Stomach (tissue), 9 donors: ENCODE measurements around the gene POC1B. TPM values are rescaled to one million over a fixed set of nuclear protein-coding genes. Genes with fewer than 3 reads are reported as not detected.

Experiments used
- DNase-seq, 2 donors: peaks; one replicate each; pipeline versions ENCODE4 v3.0.0 to v3.0.0-alpha.2; 2013 to 2019
- H3K27ac ChIP-seq, 5 donors: fragments of 200-600 bp in 4 of 5; sonication (generic) in 4 of 5; one replicate each; pipeline ENCODE4 v1.5.1; 2013 to 2019; ENCODE audit warnings: mild to moderate bottlenecking in 1 of 5, moderate library complexity in 1 of 5
- H3K27me3 ChIP-seq, 3 donors: fragments of 200-600 bp; sonication (generic); one replicate each; pipeline ENCODE4 v1.5.1; 2017 to 2019; ENCODE audit warnings: mixed run types in 1 of 3
- H3K36me3 ChIP-seq, 4 donors: fragments of 200-600 bp; sonication (generic); 1 replicate in 3 of 4; 2 replicates in 1 of 4; pipeline ENCODE4 v1.5.1; 2016 to 2019
- H3K4me1 ChIP-seq, 4 donors: fragments of 200-600 bp; sonication (generic); one replicate each; pipeline ENCODE4 v1.5.1; 2016 to 2019
- H3K4me3 ChIP-seq, 4 donors: fragments of 200-600 bp; sonication (generic) in 3 of 4; one replicate each; pipeline ENCODE4 v1.5.1; 2016 to 2019; ENCODE audit warnings: mild to moderate bottlenecking in 1 of 4
- H3K9me3 ChIP-seq, 4 donors: fragments of 200-600 bp; sonication (generic); one replicate each; pipeline ENCODE4 v1.5.1; 2016 to 2019
- CTCF ChIP-seq, 7 experiments: fragments of 450-650 bp in 4 of 7; fragments of 200-600 bp in 3 of 7; sonication (generic) in 3 of 7; IDR thresholded peaks; one replicate each; pipeline ENCODE4 v1.5.1; 2016 to 2019; ENCODE audit warnings: antibody characterized with exemption in 7 of 7, control low read depth in 2 of 7, mild to moderate bottlenecking in 1 of 7
- EP300 ChIP-seq: sonication (generic); formaldehyde crosslinking; IDR thresholded peaks from one replicate; pipeline ENCODE4 v1.6.1; 2017; ENCODE audit warnings: antibody characterized with exemption
- POLR2A ChIP-seq, 4 donors: fragments of 450-650 bp; IDR thresholded peaks; one replicate each; pipeline ENCODE4 v1.6.1; 2016; ENCODE audit warnings: antibody characterized with exemption in 4 of 4, control low read depth in 2 of 4, mild to moderate bottlenecking in 1 of 4, moderate library complexity in 1 of 4
- POLR2AphosphoS5 ChIP-seq, 3 donors: sonication (generic); formaldehyde crosslinking; IDR thresholded peaks; one replicate each; pipeline ENCODE4 v1.6.1; 2016; ENCODE audit warnings: antibody characterized with exemption in 3 of 3
- WGBS, 5 donors: extraction: QIAGEN DNeasy Blood & Tissue Kit in 3 of 5; methylation state at CpG; one replicate each; pipeline versions ENCODE4 v1.1.5 to v1.1.7; 2013 to 2018; 5-methylcytosine and 5-hydroxymethylcytosine counted together
- intact Hi-C: fragments of 100-400 bp; cut with DNase I; formaldehyde crosslinking; loops from one replicate; pipeline ENCODE4 v1.15.1; 2023; ENCODE audit warnings: low total_unique reads
- polyA plus RNA-seq, 3 donors: library from polyadenylated mRNA; stranded (reverse); fragments of 200-250 nt; gene quantifications; one replicate each; pipeline ENCODE4 v1.2.3, GENCODE V29; 2013
- total RNA-seq, 5 donors: library from RNA; depleted of rRNA; stranded (reverse); fragments of >200 nt; gene quantifications; one replicate each; pipeline versions ENCODE4 v1.1.0 to v1.2.3, GENCODE V29; 2014 to 2016
- donor health status: healthy with polysubstance abuse.
- donor health status: Bipolar disorder and iron deficiency.
- donor health status: healthy.

The POC1B gene
- total and polyA plus RNA-seq, 8 donors: 1.7 to 68.3 (median 18.3) TPM

DNA sequence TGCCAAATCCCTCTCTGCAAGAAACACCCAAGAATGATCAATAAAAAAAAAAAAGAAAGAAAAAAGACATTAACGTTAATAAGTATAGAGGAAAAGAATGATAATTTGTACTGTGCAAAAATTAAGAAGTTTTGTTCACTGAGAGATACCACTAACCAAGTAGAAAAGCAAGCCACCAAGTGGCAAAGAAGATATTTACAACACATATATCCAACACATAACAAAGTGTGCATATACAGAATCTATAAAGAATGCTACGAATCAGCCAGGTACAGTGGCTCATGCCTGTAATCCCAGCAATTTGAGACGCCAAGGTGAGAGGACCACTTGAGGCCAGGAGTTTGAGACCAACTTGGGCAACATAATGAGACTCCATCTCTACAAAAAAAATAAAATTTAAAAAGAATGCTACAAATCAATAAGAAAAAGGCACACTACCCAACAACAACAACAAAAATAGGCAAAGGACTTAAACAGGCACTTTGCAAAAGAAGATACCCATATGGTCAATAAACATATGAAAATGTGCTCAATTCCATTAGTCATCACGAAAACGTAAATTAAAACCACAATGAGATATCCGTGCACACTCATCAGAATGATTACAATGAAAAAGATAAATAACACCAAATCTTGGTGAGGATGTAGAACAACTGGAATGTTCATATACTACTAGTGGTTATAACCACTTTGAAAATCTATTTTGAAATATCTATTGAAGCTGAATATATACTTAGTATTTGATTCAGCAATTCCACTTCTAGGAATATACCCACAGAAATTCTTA lies 21.1 kb downstream of the POC1B start:
- 72 to 84% (median 79%) methylated on average over 6 of the region's 6 CpGs for WGBS, 5 donors
- no peaks in the 10 kb centered on the region for H3K9me3 ChIP-seq
- peaks cover 3 to 30% (median 15%) of the 10 kb centered on the region in 4 donors for H3K4me1 ChIP-seq
- no peak overlapping the region for H3K27ac ChIP-seq
- no peak overlapping the region for H3K4me3 ChIP-seq
- no peaks in the 10 kb centered on the region for H3K27me3 ChIP-seq
- TF ChIP-seq EP300: no peak
- no peak for TF ChIP-seq POLR2A (IDR thresholded peaks at IDR 0.05)
- no peak for TF ChIP-seq POLR2AphosphoS5 (IDR thresholded peaks at IDR 0.05)
- TF ChIP-seq CTCF (IDR thresholded peaks at IDR 0.05): no peak
- intact Hi-C loops: no loop called here
- peaks cover 0 to 5% (median 2%) of the 10 kb centered on the region in 4 donors for H3K36me3 ChIP-seq
- no peak for DNase-seq

DNA sequence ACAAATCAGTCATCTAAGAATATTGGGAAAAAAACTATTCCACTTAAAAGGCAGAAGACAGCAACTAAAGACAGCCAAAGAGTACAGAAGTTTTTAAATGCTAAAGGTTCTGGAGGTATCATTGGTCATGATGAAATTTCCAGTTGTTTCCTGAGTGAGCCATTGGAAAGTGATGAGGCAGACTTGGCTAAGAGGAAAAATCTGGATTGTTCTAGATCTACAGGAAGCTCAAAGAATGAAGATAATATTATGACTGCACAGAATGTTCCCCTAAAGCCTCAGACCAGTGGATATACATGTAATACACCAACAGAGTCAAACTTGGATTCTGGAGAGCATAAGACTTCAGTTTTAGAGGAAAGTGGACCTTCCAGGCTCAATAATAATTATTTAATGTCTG lies 24.1 kb downstream of the POC1B start:
- Histone ChIP-seq H3K4me3 (no peak overlapping the region), H3K9me3 (no peaks in the 10 kb centered on the region)
- intact Hi-C loops: no loop called here

DNA sequence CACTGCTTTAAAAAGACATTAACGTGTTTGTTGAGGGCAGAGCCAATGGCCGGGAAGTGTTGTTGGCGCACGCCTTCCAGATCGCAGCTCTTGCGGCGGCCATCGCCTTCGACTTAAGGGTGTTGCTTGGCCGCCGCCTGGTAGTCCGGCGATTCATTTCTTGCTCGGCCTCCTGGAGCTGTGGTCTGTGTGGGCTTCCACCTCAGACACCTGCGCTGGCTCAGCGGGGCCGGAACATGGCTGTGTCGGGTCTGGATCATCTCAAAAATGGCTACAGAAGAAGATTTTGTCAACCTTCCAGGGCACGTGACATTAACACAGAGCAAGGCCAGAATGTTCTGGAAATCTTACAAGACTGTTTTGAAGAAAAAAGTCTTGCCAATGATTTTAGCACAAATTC lies 26.0 kb downstream of the POC1B start:
- no peak for DNase-seq
- intact Hi-C loops: no loop called here
- 95 to 98% (median 96%) methylated on average over 19 of the region's 19 CpGs for WGBS, 5 donors

More for the DNA sequence above, 24.1 kb downstream of the POC1B start:
- H3K27ac ChIP-seq: no peak overlapping the region
- peaks cover 0 to 8% (median 5%) of the 10 kb centered on the region in 4 donors for H3K36me3 ChIP-seq
- H3K27me3 ChIP-seq: no peaks in the 10 kb centered on the region
- peaks cover 3 to 26% (median 12%) of the 10 kb centered on the region in 4 donors for H3K4me1 ChIP-seq
- no peak for DNase-seq
- TF ChIP-seq CTCF (IDR thresholded peaks at IDR 0.05): no peak
- TF ChIP-seq EP300: no peak
- TF ChIP-seq POLR2AphosphoS5 (IDR thresholded peaks at IDR 0.05): no peak
- no peak for TF ChIP-seq POLR2A (IDR thresholded peaks at IDR 0.05)

GRCh38 chr12:89497467-89497866 lies 28.4 kb downstream of the POC1B start:
- intact Hi-C loops: no loop called here
- 24 to 73% (median 37%) methylated on average over 4 of the region's 4 CpGs for WGBS, 5 donors

More for the DNA sequence above, 26.0 kb downstream of the POC1B start:
- no peak overlapping the region for H3K27ac ChIP-seq
- no peak for TF ChIP-seq CTCF (IDR thresholded peaks at IDR 0.05)
- TF ChIP-seq POLR2A (IDR thresholded peaks at IDR 0.05): no peak
- no peak for TF ChIP-seq EP300
- no peak for TF ChIP-seq POLR2AphosphoS5 (IDR thresholded peaks at IDR 0.05)
- no peak overlapping the region for H3K4me3 ChIP-seq
- H3K36me3 ChIP-seq: peaks cover 0 to 8% (median 5%) of the 10 kb centered on the region in 4 donors
- H3K27me3 ChIP-seq: no peaks in the 10 kb centered on the region
- peaks cover 5 to 17% (median 6%) of the 10 kb centered on the region in 4 donors for H3K4me1 ChIP-seq
- no peaks in the 10 kb centered on the region for H3K9me3 ChIP-seq

More at GRCh38 chr12:89497467-89497866, 28.4 kb downstream of the POC1B start:
- Histone ChIP-seq H3K27me3 (no peaks in the 10 kb centered on the region), H3K4me1 (peaks cover 8 to 35% (median 15%) of the 10 kb centered on the region in 4 donors), H3K9me3 (no peaks in the 10 kb centered on the region), H3K27ac (peak overlapping the region; percentile 52 to 64 (median 56)), H3K36me3 (peaks cover 0 to 9% (median 9%) of the 10 kb centered on the region in 4 donors), H3K4me3 (no peak overlapping the region)
- no peak for DNase-seq
- no peak for TF ChIP-seq EP300
- TF ChIP-seq POLR2A (IDR thresholded peaks at IDR 0.05): no peak
- TF ChIP-seq CTCF (IDR thresholded peaks at IDR 0.05): no peak
- TF ChIP-seq POLR2AphosphoS5 (IDR thresholded peaks at IDR 0.05): no peak
